Measurements from ENCODE around the gene ADGRB3.

DNA sequence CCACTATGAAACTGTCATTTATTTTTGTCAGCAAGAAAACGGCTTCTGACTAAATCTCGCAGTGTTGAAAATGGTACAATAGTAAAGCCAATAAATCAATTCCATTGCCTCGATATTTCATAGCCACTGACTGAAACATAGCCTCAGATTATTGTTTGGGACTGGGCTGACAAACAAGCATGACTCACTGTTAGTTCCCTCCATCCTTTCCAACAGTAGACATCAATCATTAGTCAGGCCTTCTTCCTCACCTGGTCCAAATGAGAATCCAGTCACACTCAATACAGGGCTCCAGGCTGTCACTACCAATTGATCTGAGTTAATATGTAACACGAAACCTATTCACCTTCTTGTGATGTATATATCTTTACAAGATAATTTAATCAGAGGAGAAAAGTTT, 66.1 kb downstream of the ADGRB3 start:
- TF ChIP-seq, protein P1, sequence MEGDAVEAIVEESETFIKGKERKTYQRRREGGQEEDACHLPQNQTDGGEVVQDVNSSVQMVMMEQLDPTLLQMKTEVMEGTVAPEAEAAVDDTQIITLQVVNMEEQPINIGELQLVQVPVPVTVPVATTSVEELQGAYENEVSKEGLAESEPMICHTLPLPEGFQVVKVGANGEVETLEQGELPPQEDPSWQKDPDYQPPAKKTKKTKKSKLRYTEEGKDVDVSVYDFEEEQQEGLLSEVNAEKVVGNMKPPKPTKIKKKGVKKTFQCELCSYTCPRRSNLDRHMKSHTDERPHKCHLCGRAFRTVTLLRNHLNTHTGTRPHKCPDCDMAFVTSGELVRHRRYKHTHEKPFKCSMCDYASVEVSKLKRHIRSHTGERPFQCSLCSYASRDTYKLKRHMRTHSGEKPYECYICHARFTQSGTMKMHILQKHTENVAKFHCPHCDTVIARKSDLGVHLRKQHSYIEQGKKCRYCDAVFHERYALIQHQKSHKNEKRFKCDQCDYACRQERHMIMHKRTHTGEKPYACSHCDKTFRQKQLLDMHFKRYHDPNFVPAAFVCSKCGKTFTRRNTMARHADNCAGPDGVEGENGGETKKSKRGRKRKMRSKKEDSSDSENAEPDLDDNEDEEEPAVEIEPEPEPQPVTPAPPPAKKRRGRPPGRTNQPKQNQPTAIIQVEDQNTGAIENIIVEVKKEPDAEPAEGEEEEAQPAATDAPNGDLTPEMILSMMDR (IDR thresholded peaks at IDR 0.05), result no peak
- no peak for TF ChIP-seq POLR2A (IDR thresholded peaks at IDR 0.05)

Measured in lower leg skin (tissue), 3 donors.